ENCODE data around the gene ZNF878.

The ZNF878 gene

DNA sequence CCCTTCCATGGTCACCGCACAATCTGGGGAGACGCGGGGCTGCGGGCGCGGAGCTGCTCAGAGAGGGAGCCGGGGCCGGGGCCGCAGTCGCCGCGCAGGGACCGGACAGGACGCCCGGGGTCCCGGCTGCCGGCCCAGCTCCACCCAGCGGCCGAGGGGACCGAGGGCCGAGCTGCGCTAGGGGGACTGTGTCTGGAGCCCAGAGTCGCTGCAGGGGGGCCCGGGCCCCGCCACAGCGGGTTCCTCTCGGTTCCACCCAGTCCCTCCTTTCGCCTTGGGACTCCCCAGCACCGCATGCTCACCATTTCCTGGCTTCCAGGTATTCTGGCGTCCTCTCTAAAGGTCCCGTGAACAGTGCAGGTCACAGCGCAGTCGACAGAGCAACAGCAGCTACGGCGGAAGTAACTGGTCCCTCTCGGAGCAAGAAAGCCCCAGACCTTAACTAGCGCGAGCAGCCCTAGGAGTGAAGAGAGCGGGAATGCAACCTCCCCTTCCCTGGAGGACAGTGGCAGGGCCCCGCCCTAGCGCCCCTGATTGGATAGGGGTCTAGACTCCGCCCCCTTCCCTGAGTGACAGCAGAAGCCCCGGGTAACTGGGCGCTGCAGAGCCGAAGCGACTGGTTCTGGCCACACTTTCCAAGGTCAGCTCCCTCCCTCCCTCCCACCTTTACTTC is at the start of gene ZNF878:
TSS of gene ZNF878 (minus strand) at position 465 of the 673 bp plus-strand sequence. CDS start at position 305, 160 bp downstream.
- POLR2A ChIA-PET, result no interaction called here
- DNase-seq (ENCODE audit: extremely low spot score), result no peak

DNA sequence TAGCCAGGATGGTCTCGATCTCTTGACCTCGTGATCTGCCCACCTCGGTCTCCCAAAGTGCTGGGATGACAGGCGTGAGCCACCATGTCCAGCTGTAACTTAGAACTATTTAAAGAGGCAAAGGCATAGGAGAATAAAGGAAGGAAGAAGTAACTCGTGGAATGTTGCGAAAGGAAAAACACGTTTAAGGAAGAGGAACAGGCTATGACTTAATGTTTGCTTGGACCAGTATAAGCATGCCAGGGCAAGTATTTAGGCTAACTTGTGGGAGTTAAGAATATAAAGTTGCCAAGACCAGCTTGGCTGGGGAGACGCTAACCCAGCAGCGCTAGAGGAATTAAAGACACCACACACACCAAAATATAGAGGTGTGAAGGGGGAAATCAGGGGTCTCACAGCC is 45.3 kb upstream of the ZNF878 start:
- ChIA-PET POLR2A (no interaction called here), CTCF (no interaction called here)
- no peak for DNase-seq (ENCODE audit: extremely low spot score)
- no peak for TF ChIP-seq ZNF384 (IDR thresholded peaks at IDR 0.05)
- no peak for TF ChIP-seq NFRKB (IDR thresholded peaks at IDR 0.05)
- no peak for TF ChIP-seq HDGF (IDR thresholded peaks at IDR 0.05; ENCODE audit: borderline replicate concordance)

More for the DNA sequence above, at the start of gene ZNF878:
- TF ChIP-seq TARDBP (IDR thresholded peaks at IDR 0.05) (no peak), PKNOX1 (IDR thresholded peaks at IDR 0.05) (0 out of 2 replicates have a peak, but pooled peaks have one; percentile 5), CTBP1 (IDR thresholded peaks at IDR 0.05; ENCODE audit: borderline replicate concordance) (no peak)
- CTCF ChIA-PET, result no interaction called here

GRCh38 chr19:12095111-12095790 is 42.5 kb upstream of the ZNF878 start:
- DNase-seq (ENCODE audit: extremely low spot score), result no peak
- ChIA-PET POLR2A (no interaction called here), CTCF (no interaction called here)
- TF ChIP-seq FOXM1 (IDR thresholded peaks at IDR 0.05; ENCODE audit: borderline replicate concordance) (no peak), FOXA1 (IDR thresholded peaks at IDR 0.05) (no peak), SP1 (IDR thresholded peaks at IDR 0.05) (no peak), ZNF384 (IDR thresholded peaks at IDR 0.05) (no peak), LEF1 (IDR thresholded peaks at IDR 0.05; ENCODE audit: borderline replicate concordance) (no peak), PKNOX1 (IDR thresholded peaks at IDR 0.05) (no peak), L3MBTL2 (conservative IDR thresholded peaks at IDR 0.05) (no peak), FOXK2 (IDR thresholded peaks at IDR 0.05) (no peak), NFRKB (IDR thresholded peaks at IDR 0.05) (no peak), CTBP1 (IDR thresholded peaks at IDR 0.05; ENCODE audit: borderline replicate concordance) (no peak), SUZ12 (IDR thresholded peaks at IDR 0.05) (no peak), TARDBP (IDR thresholded peaks at IDR 0.05) (no peak), ELF4 (IDR thresholded peaks at IDR 0.05) (no peak), HDGF (IDR thresholded peaks at IDR 0.05; ENCODE audit: borderline replicate concordance) (no peak), BHLHE40 (IDR thresholded peaks at IDR 0.05; ENCODE audit: borderline replicate concordance) (no peak), ARNT (IDR thresholded peaks at IDR 0.05) (no peak)

DNA sequence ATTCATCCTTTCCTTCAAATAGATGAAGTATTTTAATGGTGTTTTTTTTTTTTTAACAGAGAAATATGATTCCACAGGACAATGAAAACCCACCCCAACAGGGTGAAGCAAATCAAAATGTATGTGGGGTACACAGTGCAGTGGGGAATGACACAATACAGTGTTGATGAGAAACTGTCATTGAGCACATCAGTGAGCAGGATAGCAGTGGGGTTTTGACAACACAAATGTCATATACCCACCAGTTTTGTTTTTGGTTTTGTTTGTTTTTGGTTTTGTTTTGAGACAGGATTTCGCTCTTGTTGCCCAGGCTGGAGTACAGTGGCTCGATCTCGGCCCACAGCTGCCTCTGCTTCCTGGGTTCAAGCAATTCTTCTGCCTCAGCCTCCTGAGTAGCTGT is 41.0 kb upstream of the ZNF878 start:
- POLR2A ChIA-PET, result no interaction called here
- CTCF ChIA-PET, result no interaction called here
- no peak for DNase-seq (ENCODE audit: extremely low spot score)
- TF ChIP-seq TARDBP (IDR thresholded peaks at IDR 0.05) (no peak), BHLHE40 (IDR thresholded peaks at IDR 0.05; ENCODE audit: borderline replicate concordance) (no peak), PKNOX1 (IDR thresholded peaks at IDR 0.05) (no peak), ELF4 (IDR thresholded peaks at IDR 0.05) (no peak), ARNT (IDR thresholded peaks at IDR 0.05) (no peak), FOXK2 (IDR thresholded peaks at IDR 0.05) (no peak), NFRKB (IDR thresholded peaks at IDR 0.05) (no peak), LEF1 (IDR thresholded peaks at IDR 0.05; ENCODE audit: borderline replicate concordance) (no peak), SUZ12 (IDR thresholded peaks at IDR 0.05) (no peak), HDGF (IDR thresholded peaks at IDR 0.05; ENCODE audit: borderline replicate concordance) (no peak), FOXM1 (IDR thresholded peaks at IDR 0.05; ENCODE audit: borderline replicate concordance) (no peak)

DNA sequence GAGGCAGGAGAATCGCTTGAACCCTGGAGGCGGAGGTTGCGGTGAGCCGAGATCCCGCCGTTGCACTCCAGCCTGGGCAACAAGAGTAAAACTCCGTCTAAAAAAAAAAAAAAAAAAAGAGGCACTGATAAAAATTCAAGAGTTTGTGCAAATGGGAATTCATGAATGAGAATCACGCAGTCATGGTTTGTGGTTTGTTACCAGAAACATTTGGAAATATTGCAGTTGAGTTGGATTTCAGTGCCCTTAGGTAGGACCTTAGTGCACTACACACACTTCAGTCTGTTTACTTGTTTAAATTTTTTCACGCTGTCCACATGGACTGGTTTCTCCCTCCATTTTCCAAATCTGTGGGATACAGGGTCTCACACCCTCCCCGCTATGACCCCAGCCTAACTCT is 40.2 kb upstream of the ZNF878 start:
- no peak for DNase-seq (ENCODE audit: extremely low spot score)
- ChIA-PET POLR2A (no interaction called here), CTCF (no interaction called here)
- TF ChIP-seq FOXK2 (IDR thresholded peaks at IDR 0.05) (no peak), HDGF (IDR thresholded peaks at IDR 0.05; ENCODE audit: borderline replicate concordance) (no peak), NFRKB (IDR thresholded peaks at IDR 0.05) (no peak), LEF1 (IDR thresholded peaks at IDR 0.05; ENCODE audit: borderline replicate concordance) (no peak), L3MBTL2 (conservative IDR thresholded peaks at IDR 0.05) (no peak), CTBP1 (IDR thresholded peaks at IDR 0.05; ENCODE audit: borderline replicate concordance) (no peak), SP1 (IDR thresholded peaks at IDR 0.05) (no peak), SUZ12 (IDR thresholded peaks at IDR 0.05) (no peak), ZNF384 (IDR thresholded peaks at IDR 0.05) (no peak), FOXM1 (IDR thresholded peaks at IDR 0.05; ENCODE audit: borderline replicate concordance) (no peak), TARDBP (IDR thresholded peaks at IDR 0.05) (no peak), ELF4 (IDR thresholded peaks at IDR 0.05) (no peak), FOXA1 (IDR thresholded peaks at IDR 0.05) (no peak), PKNOX1 (IDR thresholded peaks at IDR 0.05) (no peak), ARNT (IDR thresholded peaks at IDR 0.05) (no peak), BHLHE40 (IDR thresholded peaks at IDR 0.05; ENCODE audit: borderline replicate concordance) (no peak)
